Neural progenitor cell (in vitro differentiated cells): ENCODE measurements around the gene TBCD. TPM values are rescaled to one million over a fixed set of nuclear protein-coding genes. Genes with fewer than 3 reads are reported as not detected.

Source experiments
- DNase-seq: peaks from one replicate; pipeline ENCODE4 v3.0.0-alpha.2; 2016; ENCODE audit warnings: low spot score
- H2AFZ ChIP-seq: fragments of 200-600 bp; sonication (generic); replicated peaks from 2 replicates; pipeline ENCODE4 v1.6.1; 2016; ENCODE audit warnings: antibody characterized with exemption
- H3F3A ChIP-seq: fragments of 200-600 bp; sonication (generic); 2 replicates; pipeline ENCODE4 v1.6.1; 2016; ENCODE audit warnings: antibody characterized with exemption, low read depth
- H3K27ac ChIP-seq: fragments of 200-600 bp; sonication (generic); 2 replicates; pipeline ENCODE4 v1.5.1; 2016; ENCODE audit warnings: mild to moderate bottlenecking
- H3K27me3 ChIP-seq: fragments of 200-600 bp; sonication (generic); 2 replicates; pipeline ENCODE4 v1.6.1; 2016; ENCODE audit warnings: mild to moderate bottlenecking, moderate library complexity
- H3K36me3 ChIP-seq: fragments of 200-600 bp; sonication (generic); 2 replicates; pipeline ENCODE4 v1.5.1; 2016
- H3K4me1 ChIP-seq: fragments of 200-600 bp; sonication (generic); 2 replicates; pipeline ENCODE4 v1.6.1; 2016; ENCODE audit warnings: mixed run types
- H3K4me2 ChIP-seq: fragments of 200-600 bp; sonication (generic); 2 replicates; pipeline ENCODE4 v1.6.1; 2016
- H3K4me3 ChIP-seq: fragments of 200-600 bp; sonication (generic); 2 replicates; pipeline ENCODE4 v1.5.1; 2016
- H3K79me2 ChIP-seq: fragments of 200-600 bp; sonication (generic); 2 replicates; pipeline ENCODE4 v1.6.1; 2016; ENCODE audit warnings: low read depth
- H3K9ac ChIP-seq: fragments of 200-600 bp; sonication (generic); 2 replicates; pipeline ENCODE4 v1.6.1; 2016
- H3K9me3 ChIP-seq: fragments of 200-600 bp; sonication (generic); 2 replicates; pipeline ENCODE4 v1.5.1; 2016; ENCODE audit warnings: low read depth
- H4K20me1 ChIP-seq: fragments of 200-600 bp; sonication (generic); 2 replicates; pipeline ENCODE4 v1.6.1; 2016; ENCODE audit warnings: low read depth
- H3K27ac Mint-ChIP-seq: 3 replicates; pipeline ENCODE4 v1.8.0; 2021; ENCODE audit warnings: mixed read lengths
- H3K27me3 Mint-ChIP-seq: 2 replicates; pipeline ENCODE4 v1.8.0; 2022; ENCODE audit warnings: low read depth, mild to moderate bottlenecking, inconsistent platforms, moderate library complexity, mixed read lengths; ENCODE audit not compliant: insufficient read depth
- H3K36me3 Mint-ChIP-seq: 3 replicates; pipeline ENCODE4 v1.8.0; 2021; ENCODE audit warnings: mixed read lengths
- H3K4me1 Mint-ChIP-seq: 3 replicates; pipeline ENCODE4 v1.8.0; 2021; ENCODE audit warnings: mixed read lengths
- H3K4me3 Mint-ChIP-seq: 3 replicates; pipeline ENCODE4 v1.8.0; 2021; ENCODE audit warnings: mild to moderate bottlenecking, moderate library complexity, mixed read lengths
- H3K9me3 Mint-ChIP-seq: 3 replicates; pipeline ENCODE4 v1.8.0; 2020; ENCODE audit warnings: mixed read lengths
- CTCF ChIP-seq: fragments of 200-600 bp; sonication (generic); IDR thresholded peaks from 2 replicates; pipeline ENCODE4 v1.5.1; 2017; ENCODE audit warnings: antibody characterized with exemption, mild to moderate bottlenecking
- EZH2 ChIP-seq: fragments of 200-600 bp; sonication (generic); IDR thresholded peaks from 2 replicates; pipeline ENCODE4 v1.6.1; 2017; ENCODE audit warnings: antibody characterized with exemption, mild to moderate bottlenecking, moderate library complexity
- EZH2phosphoT487 ChIP-seq: fragments of 200-600 bp; sonication (generic); IDR thresholded peaks from 2 replicates; pipeline ENCODE4 v1.6.1; 2017; ENCODE audit warnings: antibody characterized with exemption
- total RNA-seq: library from RNA; depleted of rRNA; stranded (reverse); fragments of >200 nt; gene quantifications from 2 replicates; pipeline ENCODE4 v1.2.3, GENCODE V29; 2015; ENCODE audit warnings: low replicate concordance

The TBCD gene
- total RNA-seq, 1 donor from 2014 or later, result 76.4 TPM

- H3K9me3 ChIP-seq, result no peaks in the 10 kb centered on the region
- peaks cover 33% of the 10 kb centered on the region for H4K20me1 ChIP-seq
- no peak for DNase-seq
- Mint-ChIP-seq H3K36me3 (peaks cover 17% of the 10 kb centered on the region), H3K4me1 (peaks cover 24% of the 10 kb centered on the region), H3K27ac (no peak overlapping the region), H3K9me3 (no peaks in the 10 kb centered on the region), H3K4me3 (no peak overlapping the region), H3K27me3 (peaks cover 4% of the 10 kb centered on the region)
- H3K27ac ChIP-seq, result no peak overlapping the region
- no peaks in the 10 kb centered on the region for H3K36me3 ChIP-seq
- peaks cover 15% of the 10 kb centered on the region for H3K4me1 ChIP-seq
- no peak overlapping the region for H3K4me2 ChIP-seq
- no peak overlapping the region for H3K4me3 ChIP-seq
- no peaks in the 10 kb centered on the region for H3K27me3 ChIP-seq
- no peak overlapping the region for H3K9ac ChIP-seq
- H3K79me2 ChIP-seq, result peaks cover 10% of the 10 kb centered on the region
- TF ChIP-seq EZH2 (no peak), CTCF (no peak), EZH2phosphoT487 (no peak)
- H2AFZ ChIP-seq, result no peak overlapping the region
- H3F3A ChIP-seq, result peaks cover 13% of the 10 kb centered on the region
Measured at GRCh38 chr17:82871056-82871775, 119.4 kb downstream of the TBCD start.

GRCh38 chr17:82871776-82872561, 120.1 kb downstream of the TBCD start:
- no peak overlapping the region for H3K9ac ChIP-seq
- Mint-ChIP-seq H3K4me3 (no peak overlapping the region), H3K4me1 (peaks cover 26% of the 10 kb centered on the region), H3K36me3 (peaks cover 17% of the 10 kb centered on the region), H3K27me3 (peaks cover 4% of the 10 kb centered on the region), H3K27ac (peak overlapping the region; percentile 81), H3K9me3 (no peaks in the 10 kb centered on the region)
- no peak overlapping the region for H2AFZ ChIP-seq
- H3K9me3 ChIP-seq, result no peaks in the 10 kb centered on the region
- peaks cover 13% of the 10 kb centered on the region for H3F3A ChIP-seq
- no peak overlapping the region for H3K27ac ChIP-seq
- DNase-seq, result no peak
- H4K20me1 ChIP-seq, result peaks cover 27% of the 10 kb centered on the region
- H3K27me3 ChIP-seq, result no peaks in the 10 kb centered on the region
- H3K4me1 ChIP-seq, result peaks cover 16% of the 10 kb centered on the region
- H3K4me3 ChIP-seq, result no peak overlapping the region
- no peak for TF ChIP-seq EZH2phosphoT487
- TF ChIP-seq EZH2, result no peak
- no peak for TF ChIP-seq CTCF
- H3K79me2 ChIP-seq, result peaks cover 9% of the 10 kb centered on the region
- H3K4me2 ChIP-seq, result no peak overlapping the region
- no peaks in the 10 kb centered on the region for H3K36me3 ChIP-seq

- Mint-ChIP-seq H3K27me3 (peaks cover 4% of the 10 kb centered on the region), H3K27ac (no peak overlapping the region), H3K36me3 (peaks cover 17% of the 10 kb centered on the region), H3K9me3 (no peaks in the 10 kb centered on the region), H3K4me1 (peaks cover 24% of the 10 kb centered on the region), H3K4me3 (no peak overlapping the region)
- H3K27me3 ChIP-seq, result no peaks in the 10 kb centered on the region
- H3K9ac ChIP-seq, result no peak overlapping the region
- no peaks in the 10 kb centered on the region for H3K9me3 ChIP-seq
- peaks cover 13% of the 10 kb centered on the region for H3F3A ChIP-seq
- no peak overlapping the region for H2AFZ ChIP-seq
- H3K4me1 ChIP-seq, result peaks cover 16% of the 10 kb centered on the region
- H3K27ac ChIP-seq, result no peak overlapping the region
- H4K20me1 ChIP-seq, result peaks cover 24% of the 10 kb centered on the region
- no peak overlapping the region for H3K4me3 ChIP-seq
- H3K4me2 ChIP-seq, result no peak overlapping the region
- TF ChIP-seq EZH2phosphoT487 (no peak), EZH2 (no peak), CTCF (no peak)
- H3K36me3 ChIP-seq, result no peaks in the 10 kb centered on the region
- H3K79me2 ChIP-seq, result peaks cover 3% of the 10 kb centered on the region
- DNase-seq, result no peak
Measured at GRCh38 chr17:82872591-82873520, 121.0 kb downstream of the TBCD start.
